Hepatocyte (in vitro differentiated cells): ENCODE measurements around the gene MAGI3.

Experiments used
- EZH2 ChIP-seq: fragments of 200-600 bp; sonication (generic); IDR thresholded peaks from 2 replicates; pipeline ENCODE4 v1.6.1; 2016; ENCODE audit warnings: antibody characterized with exemption, mild to moderate bottlenecking, borderline replicate concordance
- TF ChIP-seq, protein P1 (sequence below): fragments of 200-600 bp; sonication (generic); IDR thresholded peaks from 2 replicates; pipeline ENCODE4 v1.5.1; 2016; ENCODE audit warnings: antibody characterized with exemption, mild to moderate bottlenecking; ENCODE audit not compliant: poor library complexity

DNA sequence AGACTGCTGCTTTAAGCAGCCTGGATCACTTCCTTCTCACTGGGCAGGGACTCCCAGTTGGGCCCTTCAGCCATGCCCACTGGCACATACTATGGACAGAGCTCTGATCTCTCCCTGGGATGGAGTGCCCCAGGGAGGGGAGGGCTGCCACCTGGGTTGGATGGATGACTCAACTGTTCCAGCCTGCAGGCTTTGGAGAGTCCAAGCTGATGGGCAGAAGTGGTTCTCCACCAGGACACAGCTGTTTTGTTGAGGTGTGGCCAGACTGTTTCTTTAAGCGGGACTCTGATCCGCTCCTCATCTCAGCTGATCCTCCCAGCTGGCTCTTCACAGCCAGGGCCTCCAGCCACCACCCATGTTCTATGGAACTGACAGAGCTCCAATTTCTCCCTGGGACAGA is 166.9 kb downstream of the MAGI3 start:
- TF ChIP-seq EZH2, result no peak
- TF ChIP-seq, protein P1, sequence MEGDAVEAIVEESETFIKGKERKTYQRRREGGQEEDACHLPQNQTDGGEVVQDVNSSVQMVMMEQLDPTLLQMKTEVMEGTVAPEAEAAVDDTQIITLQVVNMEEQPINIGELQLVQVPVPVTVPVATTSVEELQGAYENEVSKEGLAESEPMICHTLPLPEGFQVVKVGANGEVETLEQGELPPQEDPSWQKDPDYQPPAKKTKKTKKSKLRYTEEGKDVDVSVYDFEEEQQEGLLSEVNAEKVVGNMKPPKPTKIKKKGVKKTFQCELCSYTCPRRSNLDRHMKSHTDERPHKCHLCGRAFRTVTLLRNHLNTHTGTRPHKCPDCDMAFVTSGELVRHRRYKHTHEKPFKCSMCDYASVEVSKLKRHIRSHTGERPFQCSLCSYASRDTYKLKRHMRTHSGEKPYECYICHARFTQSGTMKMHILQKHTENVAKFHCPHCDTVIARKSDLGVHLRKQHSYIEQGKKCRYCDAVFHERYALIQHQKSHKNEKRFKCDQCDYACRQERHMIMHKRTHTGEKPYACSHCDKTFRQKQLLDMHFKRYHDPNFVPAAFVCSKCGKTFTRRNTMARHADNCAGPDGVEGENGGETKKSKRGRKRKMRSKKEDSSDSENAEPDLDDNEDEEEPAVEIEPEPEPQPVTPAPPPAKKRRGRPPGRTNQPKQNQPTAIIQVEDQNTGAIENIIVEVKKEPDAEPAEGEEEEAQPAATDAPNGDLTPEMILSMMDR, result no peak
